ENCODE data around the gene GNRHR. TPM values are rescaled to one million over a fixed set of nuclear protein-coding genes. Genes with fewer than 3 reads are reported as not detected.
"Not testable (repeated sequence)": the region's sequence is repeated elsewhere in the genome, so short reads cannot be mapped to it uniquely, and the experiment has no call there.

The GNRHR gene
- total RNA-seq, 1 donor from 2014 or later, result not detected

DNA sequence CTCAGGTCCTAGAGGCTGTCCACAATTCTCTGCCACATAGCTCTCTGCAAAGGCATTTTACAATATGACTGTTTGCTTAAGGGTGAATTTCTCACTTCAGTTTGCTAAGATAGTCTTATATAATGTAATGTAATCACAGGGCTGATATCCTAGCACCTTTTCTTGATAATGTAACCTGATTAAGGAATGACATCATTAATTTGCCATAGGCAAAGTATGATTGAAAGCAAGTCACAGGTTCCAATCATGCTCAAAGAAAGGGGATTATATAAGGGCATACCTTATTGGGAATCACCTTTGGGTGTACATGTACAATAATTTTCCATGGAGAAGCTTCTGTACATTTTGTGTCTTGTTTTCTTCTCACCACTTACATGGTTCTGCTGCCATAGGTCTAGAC lies 18.9 kb downstream of the GNRHR start:
- intact Hi-C loops (cut with DNase I), result no loop called here
- DNase-seq, result no peak
- no peak for ATAC-seq (ENCODE audit: poor library complexity)

DNA sequence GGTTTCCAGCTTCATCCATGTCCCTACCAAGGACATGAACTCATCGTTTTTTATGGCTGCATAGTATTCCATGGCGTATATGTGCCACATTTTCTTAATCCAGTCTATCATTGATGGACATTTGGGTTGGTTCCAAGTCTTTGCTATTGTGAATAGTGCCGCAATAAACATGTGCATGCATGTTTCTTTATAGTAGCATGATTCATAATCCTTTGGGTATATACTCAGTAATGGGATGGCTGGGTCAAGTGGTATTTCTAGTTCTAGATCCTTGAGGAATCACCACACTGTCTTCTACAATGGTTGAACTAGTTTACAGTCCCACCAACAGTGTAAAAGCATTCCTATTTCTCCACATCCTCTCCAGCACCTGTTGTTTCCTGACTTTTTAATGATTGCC lies 23.7 kb downstream of the GNRHR start:
- intact Hi-C loops (cut with DNase I); DNase-seq; ATAC-seq (ENCODE audit: poor library complexity): not testable (repeated sequence)

DNA sequence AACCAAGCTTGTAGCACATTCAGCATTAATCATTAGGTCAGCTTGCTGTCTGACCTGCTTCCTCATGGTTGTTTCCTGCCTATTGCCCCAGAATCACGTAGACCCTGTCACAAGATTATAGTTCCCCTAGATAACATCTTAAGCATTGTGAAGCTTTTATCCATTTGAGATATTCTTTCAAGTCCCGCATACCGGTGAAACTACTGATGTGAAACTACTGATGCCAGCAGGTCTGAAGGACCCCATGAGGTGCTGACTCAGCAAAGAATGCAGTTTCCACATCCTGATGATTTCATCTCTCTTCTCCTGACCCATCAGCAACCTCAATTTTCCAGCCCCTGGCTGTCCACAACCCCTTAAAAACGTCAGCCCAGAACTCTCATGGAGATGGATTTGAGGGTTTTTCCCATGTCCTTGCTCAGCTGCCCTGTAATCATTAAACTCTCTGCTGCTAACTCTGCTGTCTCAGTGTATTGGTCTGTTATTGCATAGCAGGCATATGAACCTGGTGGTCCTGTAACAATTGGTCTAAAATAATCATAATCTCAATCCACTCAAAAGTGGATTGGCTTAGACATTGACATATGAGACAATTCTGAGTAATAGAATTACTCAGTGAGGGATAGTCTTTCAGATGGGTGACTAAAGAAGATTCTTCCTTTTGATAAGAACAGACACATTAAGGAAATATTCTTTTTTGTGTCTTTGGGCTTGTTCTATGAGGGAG lies 26.9 kb downstream of the GNRHR start:
- DNase-seq (no peak), ATAC-seq (ENCODE audit: poor library complexity) (no peak)
- intact Hi-C loops (cut with DNase I), result no loop called here

DNA sequence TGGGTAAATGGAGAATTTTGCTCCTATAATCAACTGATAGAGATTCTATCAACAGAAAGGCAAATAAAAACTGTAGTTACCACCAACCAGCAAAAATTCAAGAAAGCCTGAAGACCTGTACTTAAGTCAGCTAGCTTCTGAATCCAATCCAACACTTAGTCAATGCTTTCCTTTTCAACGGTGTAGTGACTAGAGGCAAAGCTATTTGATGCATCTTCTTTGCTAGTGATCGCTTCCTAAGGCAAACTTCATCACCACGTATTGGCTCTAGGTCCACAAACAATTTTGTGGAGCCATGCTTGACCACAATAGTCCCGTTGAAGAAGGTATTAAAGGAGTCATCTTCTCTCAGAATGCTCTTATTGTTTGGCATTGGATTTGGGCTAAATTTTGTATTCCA lies 28.2 kb downstream of the GNRHR start:
- DNase-seq (no peak), ATAC-seq (ENCODE audit: poor library complexity) (no peak)
- intact Hi-C loops (cut with DNase I), result no loop called here

DNA sequence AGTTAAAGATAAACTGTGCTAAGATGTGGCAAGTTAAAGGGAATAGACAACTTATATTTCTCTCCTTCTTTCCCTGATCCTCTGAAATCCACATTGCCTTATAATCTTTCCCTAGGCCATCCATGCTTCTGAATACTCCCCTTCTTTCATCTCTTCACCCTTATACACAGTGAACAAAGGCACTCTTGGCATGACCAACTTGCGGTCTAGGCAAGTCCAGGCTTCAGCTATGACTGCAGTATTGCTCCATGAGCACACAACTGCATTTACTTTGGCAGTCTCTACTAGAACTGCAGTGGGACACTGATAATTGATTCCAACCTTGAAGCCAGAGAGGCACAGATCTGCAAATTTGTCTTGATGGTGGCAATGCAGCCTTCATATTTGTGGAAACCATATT lies 29.1 kb downstream of the GNRHR start:
- ATAC-seq (ENCODE audit: poor library complexity) (no peak), DNase-seq (no peak)
- intact Hi-C loops (cut with DNase I), result no loop called here

DNA sequence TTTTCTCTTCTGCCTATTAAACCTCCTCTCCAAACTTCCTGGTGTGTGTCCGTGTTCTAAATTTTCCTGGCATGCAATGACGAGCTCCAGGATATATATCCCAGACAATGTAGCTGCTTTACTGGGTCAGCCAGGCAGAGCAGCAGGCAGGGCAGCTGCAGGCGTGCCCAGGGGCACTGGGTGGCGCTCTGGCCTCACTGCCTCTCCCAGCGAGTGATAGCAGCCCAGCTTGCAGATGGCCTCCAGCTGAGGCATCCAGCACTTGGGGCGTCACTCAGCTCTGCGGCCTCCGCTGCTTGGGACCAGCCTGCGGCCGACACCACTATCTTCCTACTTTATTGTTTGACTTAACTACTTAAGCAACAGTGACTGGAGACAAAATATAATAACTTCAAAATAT lies 30.2 kb downstream of the GNRHR start:
- intact Hi-C loops (cut with DNase I), result no loop called here
- no peak for ATAC-seq (ENCODE audit: poor library complexity)

DNA sequence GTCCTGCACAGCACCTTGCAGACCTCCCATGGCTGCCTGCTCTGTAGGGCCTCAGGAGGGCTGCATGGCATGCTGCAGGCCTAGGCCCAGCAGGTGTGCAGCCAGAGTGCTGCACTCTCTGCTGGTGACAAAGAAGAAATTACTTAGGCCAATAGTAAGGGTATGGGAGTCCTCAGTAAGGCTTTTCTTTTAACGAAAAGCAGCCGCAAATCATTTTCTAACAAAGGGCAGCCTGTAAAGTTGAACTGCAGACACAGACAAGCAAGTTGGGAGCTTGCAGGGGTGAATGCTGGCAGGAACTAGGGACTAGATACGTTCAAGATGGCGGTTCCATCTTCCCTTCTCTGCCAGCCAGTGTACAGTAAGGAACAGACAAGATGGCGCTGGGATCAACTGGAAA lies 30.8 kb downstream of the GNRHR start:
- intact Hi-C loops (cut with DNase I), result no loop called here
- ATAC-seq (ENCODE audit: poor library complexity) (no peak), DNase-seq (no peak)

More for the DNA sequence above, 30.2 kb downstream of the GNRHR start:
- no peak for DNase-seq

DNA sequence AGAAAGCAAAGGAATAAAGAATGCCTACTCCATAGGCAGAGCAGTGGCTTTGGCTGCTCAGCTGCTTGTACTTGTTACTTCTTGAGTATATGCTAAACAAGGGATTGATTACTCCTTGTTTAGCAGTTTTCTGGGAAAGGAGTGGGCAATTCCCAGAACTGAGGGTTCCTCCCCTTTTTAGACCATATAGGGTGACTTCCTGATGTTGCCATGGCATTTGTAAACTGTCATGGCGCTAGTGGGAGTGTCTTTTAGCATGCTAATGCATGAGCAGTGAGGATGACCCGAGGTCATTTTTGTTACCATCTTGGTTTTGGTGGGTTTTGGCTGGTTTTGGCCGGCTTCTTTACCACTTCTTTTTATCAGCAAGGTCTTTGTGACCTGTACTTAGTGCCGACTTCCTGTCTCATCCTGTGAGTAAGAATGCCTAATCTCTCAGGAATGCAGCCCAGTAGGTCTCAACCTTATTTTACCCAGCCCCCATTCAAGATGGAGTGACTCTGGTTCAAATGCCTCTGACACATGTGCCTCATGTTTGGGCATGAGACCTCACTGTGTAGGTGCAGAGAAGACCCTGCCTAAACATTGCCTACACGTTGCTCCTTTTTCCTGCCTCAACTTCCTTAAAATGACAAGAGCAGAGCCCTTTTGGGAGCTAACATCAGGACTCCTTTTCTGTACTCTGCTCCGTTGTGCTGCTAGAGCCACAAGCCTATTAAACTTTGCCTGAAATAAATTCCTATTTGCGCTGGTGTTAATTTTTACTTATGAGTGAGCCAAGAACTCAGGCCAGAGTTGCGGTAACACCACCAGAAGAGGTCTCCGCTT lies 32.2 kb downstream of the GNRHR start:
- ATAC-seq (ENCODE audit: poor library complexity), result no peak
- no peak for DNase-seq
- intact Hi-C loops (cut with DNase I), result no loop called here

DNA sequence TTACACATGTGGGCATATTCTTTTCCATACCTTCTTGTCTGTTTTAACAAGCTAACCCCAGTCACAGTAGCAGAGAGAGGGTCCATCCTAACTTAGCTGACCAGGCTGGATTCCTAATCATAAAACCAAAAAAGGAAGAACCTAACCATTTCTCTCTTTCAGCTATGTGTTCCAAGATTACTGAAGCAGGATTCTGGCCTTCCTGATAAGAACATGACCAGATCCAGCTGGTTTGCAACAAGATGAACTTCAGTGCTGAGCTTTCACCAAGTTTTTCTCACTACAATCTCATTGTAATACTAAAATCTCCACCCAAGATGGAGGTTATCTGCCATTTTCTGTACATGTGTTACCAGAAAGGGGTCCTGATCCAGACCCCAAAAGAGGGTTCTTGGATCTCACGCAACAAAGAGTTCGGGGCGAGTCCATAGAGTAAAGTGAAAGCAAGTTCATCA lies 32.8 kb downstream of the GNRHR start:
- intact Hi-C loops (cut with DNase I), result no loop called here
- ATAC-seq (ENCODE audit: poor library complexity) (no peak), DNase-seq (no peak)

DNA sequence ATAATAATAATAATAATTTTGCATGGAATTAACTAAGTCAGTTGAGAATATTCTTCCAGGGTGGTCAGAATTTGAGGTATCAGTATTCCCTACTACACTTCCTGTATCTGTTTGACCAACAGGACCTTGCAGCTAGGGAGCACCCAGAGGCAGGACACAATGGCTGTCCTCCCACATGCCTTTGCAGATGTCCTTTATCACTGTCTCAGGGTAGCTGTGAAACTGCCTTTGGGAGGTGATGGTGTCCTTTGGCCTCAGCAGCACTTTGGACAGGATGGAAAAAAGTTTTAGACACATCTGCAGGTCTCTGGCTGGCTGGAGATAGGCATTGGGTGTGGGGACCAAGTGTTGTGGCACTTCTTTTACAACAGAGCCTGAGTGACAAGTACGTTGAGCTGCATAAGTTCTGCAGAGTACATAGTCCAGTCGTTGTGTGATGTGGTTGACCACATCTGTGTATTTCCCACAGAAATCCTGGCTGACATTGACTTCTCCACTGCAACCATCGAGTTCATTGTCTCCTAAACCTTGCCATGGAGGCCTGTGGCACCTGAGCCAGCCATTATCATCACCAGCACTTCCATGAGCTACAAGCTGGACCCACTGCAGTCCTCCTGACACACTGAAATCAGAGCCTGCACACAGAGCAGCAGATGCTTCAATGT lies 34.1 kb downstream of the GNRHR start:
- intact Hi-C loops (cut with DNase I), result no loop called here
- DNase-seq, result no peak

DNA sequence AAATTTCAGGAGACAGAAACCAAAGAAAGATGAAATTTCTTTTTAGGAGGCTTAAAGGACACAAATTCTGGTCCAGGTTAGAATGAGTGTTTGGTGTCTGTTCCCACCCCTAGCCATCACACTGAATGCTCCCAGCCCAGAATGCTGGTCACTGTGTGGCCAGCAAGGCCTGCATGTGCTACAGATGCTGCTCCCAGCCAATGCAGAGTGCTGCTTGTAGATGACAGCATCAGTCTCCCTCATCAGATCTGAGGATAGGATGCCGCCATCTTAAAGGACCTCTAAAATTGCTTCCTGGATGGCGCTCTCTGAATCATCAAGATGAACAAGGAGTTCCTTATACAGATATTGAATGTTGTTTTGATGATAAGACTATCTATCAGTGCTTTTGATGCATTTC lies 35.3 kb downstream of the GNRHR start:
- DNase-seq (no peak), ATAC-seq (ENCODE audit: poor library complexity) (no peak)
- intact Hi-C loops (cut with DNase I), result no loop called here

More for the DNA sequence above, 34.1 kb downstream of the GNRHR start:
- ATAC-seq (ENCODE audit: poor library complexity), result no peak

DNA sequence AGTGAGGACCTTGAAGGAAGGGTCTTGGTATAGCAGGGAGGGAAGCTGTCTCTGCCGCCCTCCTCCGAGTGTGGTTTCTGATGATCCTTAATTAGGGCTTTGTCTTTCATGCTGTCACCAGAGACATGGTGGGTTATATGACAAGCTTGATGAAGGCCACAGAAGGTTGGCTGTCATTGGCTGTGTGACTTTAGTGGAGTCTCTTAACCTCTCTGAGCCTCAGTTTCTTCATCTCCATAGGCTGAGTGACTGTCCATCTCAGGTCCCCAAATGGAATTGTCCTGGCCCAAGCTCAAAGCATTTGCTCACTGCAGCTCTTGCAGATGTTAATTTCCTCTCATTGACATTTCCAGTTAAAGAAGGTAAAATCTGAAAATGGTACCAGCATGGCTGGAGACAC lies 36.6 kb downstream of the GNRHR start:
- intact Hi-C loops (cut with DNase I), result no loop called here
- DNase-seq (no peak), ATAC-seq (ENCODE audit: poor library complexity) (no peak)

DNA sequence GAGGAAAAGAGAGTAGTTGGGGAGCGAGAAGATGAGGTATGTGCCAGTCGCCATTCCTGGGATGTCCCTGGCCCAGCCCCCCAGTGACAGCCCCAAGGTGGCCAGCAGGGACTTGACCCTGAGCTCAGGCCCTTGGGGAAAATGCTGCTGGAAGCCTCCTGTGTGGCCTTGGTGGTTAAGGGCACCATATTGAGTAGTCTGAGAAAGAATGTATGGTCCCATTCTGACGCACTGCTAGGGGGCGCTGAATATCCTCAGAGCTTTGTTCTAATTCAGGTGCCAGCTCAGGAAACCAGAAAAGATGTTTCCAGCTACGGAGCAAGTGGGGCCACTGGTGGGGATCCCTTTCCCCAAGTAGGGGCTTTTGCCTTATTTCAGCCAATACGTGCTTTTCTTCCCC lies 39.2 kb downstream of the GNRHR start:
- ATAC-seq (ENCODE audit: poor library complexity) (no peak), DNase-seq (no peak)
- intact Hi-C loops (cut with DNase I), result no loop called here

DNA sequence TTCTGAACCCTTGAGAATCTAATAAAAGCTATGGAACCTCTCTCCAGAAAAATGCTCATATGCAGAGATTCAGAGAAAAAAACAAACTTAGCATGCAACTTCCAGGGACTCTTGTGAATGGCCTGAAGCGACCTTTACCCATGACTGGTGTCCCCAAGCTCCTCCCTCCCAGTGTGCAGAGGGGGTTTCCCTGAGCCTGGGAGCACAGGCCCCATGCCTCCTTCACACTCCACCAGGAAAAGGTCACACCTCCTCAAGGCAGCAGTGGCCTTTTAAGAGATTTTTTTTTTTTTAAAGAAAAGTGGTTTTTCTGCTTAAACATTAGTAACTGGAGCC lies 40.0 kb downstream of the GNRHR start:
- DNase-seq (no peak), ATAC-seq (ENCODE audit: poor library complexity) (no peak)
- intact Hi-C loops (cut with DNase I), result no loop called here

DNA sequence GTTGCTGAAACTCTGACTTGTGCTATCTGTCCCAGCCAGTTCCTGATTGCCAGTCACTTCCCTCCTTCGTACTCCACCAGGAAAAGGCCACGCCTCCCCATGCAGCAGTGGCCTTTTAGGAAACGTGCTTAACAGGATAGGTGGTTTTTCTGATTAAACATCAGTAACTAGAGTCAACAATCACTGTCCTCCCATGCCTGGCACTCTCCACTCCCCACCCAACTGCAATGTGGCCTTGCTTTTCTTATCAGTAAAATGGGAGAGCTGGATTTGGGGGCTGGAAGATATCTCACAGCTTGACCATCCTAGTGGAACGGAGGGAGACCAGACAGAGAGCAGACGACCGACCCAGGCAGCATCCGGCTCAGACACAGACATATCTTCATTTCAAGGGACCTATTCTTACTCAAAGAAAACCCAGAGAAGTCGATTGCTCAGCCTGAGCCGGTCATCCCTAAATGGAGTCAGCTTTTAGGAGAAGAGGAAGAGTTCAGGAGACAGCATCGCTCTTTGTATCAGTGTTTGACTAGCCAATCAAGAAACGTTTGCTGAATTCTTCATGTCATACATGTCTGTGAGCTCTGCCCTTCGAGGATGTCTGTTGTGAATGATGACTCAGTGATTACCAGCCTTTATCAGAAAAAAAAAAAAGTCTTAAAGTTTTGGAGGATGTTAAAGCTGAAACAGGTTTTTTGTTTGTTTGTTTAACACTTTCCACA lies 40.5 kb downstream of the GNRHR start:
- ATAC-seq (ENCODE audit: poor library complexity) (no peak), DNase-seq (no peak)
- intact Hi-C loops (cut with DNase I), result no loop called here

DNA sequence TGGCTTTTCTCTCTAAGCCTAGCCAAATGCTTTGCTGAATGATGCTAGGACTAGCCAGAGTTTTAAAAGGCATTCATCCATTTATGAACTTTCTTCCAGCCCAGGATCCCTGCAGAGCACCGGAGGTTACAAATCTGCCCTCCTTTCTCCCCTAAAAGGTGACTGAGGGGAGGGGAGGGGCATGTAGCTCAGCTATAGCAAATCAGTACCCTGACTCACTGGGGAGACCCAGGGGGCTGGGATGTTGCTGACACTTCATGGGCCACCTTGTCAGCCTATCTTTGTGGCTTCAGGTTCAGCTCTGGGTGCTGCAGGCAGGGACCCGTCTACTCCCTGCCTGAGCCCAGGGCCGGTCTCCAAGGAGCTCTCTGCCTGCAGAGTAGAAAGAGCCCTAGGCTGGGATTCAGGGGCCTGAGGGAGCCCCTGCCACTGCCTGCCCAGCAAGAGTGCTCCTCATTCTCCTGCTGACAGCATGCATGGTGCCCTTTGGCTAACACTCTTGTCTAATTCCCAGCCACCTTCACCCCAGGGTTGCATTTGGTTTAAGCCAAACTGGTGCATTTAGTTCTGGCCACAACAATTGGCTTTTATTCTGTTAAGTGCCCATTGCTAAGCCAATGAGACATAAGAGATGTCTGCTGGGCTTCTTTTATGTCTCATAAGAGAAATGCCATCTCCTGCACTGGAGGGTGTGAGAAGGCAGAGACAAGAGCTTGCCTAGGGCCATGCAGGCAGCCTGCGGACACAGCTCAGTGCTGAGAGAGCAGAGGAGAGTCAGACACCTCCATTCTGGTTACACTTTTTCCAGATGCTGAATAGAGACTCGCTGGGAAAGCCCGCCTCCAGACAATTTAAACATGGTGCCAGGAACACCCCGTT lies 41.3 kb downstream of the GNRHR start:
- intact Hi-C loops (cut with DNase I), result no loop called here
- ATAC-seq (ENCODE audit: poor library complexity) (no peak), DNase-seq (no peak)

DNA sequence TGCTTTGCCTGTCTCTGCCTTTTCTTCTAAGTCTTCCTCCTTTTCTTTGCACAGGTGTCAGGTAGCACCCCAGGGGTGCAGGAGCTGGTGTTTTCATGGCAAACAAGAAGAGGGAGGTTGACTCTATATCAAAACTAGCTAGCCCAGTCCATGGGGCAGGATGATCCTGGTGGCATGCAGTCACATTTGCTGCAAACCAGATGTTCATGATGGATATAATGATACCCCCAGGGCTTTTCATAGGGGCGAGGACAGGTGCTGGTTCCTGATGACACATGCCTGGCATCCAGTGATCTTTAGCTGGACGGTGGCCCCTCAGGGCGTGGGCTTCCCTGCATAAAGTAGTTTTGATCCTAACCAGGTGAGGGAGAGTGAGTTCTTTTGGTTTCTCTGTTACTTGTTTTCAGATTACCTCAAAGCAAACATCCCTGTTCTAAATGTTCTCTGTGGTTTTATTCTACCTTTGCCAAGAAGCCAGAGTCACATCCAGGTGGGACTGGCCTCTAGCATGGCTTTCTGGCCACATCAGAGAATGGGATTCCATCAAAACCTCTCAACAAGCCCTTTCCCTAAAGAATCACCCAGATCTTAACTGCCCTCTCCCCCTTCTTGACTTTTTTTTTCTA lies 42.1 kb downstream of the GNRHR start:
- DNase-seq, result no peak
- ATAC-seq (ENCODE audit: poor library complexity), result no peak

DNA sequence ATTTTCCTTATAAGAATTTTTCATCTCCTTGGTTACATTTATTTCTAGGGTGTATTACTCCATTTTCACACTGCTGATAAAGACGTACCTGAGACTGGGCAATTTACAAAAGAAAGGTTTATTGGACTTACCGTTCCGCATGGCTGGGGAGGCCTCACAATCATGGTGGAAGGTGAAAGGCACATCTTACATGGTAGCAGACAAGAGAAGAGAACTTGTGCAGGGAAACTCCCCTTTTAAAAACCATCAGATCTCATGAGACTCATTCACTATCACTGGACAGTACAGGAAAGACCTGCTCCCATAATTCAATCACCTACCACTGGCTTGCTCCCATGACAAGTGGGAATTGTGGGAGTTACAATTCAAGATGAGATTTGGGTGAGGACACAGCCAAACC lies 47.5 kb downstream of the GNRHR start:
- intact Hi-C loops (cut with DNase I), result loop anchor here (10.0 kb wide), 1 partner anchor 162 kb away; the partner anchor contains the start of gene CENPC
- ATAC-seq (ENCODE audit: poor library complexity); DNase-seq: not testable (repeated sequence)

More for the DNA sequence above, 42.1 kb downstream of the GNRHR start:
- intact Hi-C loops (cut with DNase I), result no loop called here
